AG04449 (cell line): Measurements from ENCODE around the gene HIVEP2.

Experiments used
- CTCF ChIA-PET: fragments of 350-600 bp; formaldehyde crosslinking; extraction: SDS; loops from one replicate; lab custom pipeline; 2021; ENCODE audit warnings: antibody characterized with exemption; lab: Yijun Ruan, JAX
- POLR2A ChIA-PET: fragments of 400-600, 350-600 bp; formaldehyde crosslinking; extraction: SDS; loops from one replicate; lab custom pipeline; 2020; ENCODE audit warnings: antibody characterized with exemption, inconsistent platforms; lab: Yijun Ruan, JAX
- DNase-seq: peaks from one replicate; pipeline ENCODE4 v3.0.0-alpha.2; 2010; ENCODE audit warnings: low read depth, low spot score
- H3K4me3 ChIP-seq: 2 replicates; pipeline ENCODE4 v1.5.1; 2011; ENCODE audit warnings: low read depth, mild to moderate bottlenecking, control low read depth, low read length
- TF ChIP-seq, protein P1 (sequence below): IDR thresholded peaks from one replicate; pipeline ENCODE4 v1.5.1; 2011; ENCODE audit warnings: mild to moderate bottlenecking, moderate library complexity, low read length, control low read depth, inconsistent platforms; ENCODE audit not compliant: insufficient read depth; ENCODE audit errors: missing control alignments

The HIVEP2 gene

DNA sequence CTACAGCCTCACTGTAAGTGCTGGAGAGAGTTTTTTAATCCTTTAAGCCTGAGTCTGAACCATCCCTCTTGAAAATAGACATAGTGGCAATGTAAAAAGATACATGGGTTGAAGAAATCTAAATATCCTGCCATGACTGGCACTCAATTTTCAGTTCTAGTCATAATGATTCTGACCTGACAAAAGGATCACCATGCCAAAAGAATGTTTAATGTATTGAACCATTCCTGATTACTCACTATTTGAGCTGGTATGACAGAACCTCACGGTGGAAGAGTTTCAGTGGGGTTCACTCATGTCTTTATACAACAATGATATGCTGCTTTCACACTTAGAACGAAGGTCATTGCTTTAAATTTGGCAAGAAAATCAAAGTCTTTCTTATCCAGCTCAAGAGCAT, 93.4 kb downstream of the HIVEP2 start:
- ChIA-PET POLR2A (interaction anchor here (0.6 kb wide), 1 partner anchor 92 kb away, joined by 3 read pairs; no protein-coding TSS in a partner anchor), CTCF (no interaction called here)
- H3K4me3 ChIP-seq = no peak overlapping the region
- no peak for DNase-seq
- TF ChIP-seq, protein P1, sequence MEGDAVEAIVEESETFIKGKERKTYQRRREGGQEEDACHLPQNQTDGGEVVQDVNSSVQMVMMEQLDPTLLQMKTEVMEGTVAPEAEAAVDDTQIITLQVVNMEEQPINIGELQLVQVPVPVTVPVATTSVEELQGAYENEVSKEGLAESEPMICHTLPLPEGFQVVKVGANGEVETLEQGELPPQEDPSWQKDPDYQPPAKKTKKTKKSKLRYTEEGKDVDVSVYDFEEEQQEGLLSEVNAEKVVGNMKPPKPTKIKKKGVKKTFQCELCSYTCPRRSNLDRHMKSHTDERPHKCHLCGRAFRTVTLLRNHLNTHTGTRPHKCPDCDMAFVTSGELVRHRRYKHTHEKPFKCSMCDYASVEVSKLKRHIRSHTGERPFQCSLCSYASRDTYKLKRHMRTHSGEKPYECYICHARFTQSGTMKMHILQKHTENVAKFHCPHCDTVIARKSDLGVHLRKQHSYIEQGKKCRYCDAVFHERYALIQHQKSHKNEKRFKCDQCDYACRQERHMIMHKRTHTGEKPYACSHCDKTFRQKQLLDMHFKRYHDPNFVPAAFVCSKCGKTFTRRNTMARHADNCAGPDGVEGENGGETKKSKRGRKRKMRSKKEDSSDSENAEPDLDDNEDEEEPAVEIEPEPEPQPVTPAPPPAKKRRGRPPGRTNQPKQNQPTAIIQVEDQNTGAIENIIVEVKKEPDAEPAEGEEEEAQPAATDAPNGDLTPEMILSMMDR = no peak

DNA sequence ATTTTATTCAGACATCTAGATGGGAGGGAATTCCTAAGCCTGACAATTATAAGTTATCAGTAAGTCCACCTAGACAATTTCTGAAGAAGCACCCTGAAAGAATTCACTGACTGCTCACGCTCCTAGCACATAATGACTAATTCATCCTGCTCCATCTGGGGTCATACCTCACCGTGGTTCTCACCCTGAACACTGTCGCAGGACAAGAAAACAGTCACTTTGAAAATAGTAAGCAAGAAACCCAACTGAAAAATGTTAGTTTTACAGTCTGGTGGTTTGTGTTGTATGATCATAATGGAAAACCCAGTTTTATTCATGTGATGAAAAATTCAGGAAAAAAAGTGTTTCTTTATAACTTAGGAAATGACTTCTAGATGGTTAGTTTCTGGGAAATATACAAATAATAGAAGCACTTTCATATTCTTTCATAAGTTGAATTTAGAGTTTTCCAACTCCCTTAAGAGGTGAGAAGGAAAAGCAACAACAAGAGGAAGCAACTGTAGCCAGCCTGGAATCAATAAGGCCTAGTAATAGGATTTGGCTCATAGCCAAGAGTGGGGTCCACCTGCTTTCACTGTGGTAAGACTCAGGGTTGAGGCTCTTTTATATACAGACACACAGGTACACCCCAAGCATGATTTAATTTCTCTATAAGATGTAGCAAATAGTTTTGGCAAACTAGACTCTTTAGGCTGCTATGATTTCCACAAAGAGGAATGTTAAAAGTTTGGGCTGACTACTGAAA, 94.1 kb downstream of the HIVEP2 start:
- no peak for DNase-seq
- H3K4me3 ChIP-seq = no peak overlapping the region
- CTCF ChIA-PET = no interaction called here
- POLR2A ChIA-PET = no interaction called here
- TF ChIP-seq, protein P1 = no peak

DNA sequence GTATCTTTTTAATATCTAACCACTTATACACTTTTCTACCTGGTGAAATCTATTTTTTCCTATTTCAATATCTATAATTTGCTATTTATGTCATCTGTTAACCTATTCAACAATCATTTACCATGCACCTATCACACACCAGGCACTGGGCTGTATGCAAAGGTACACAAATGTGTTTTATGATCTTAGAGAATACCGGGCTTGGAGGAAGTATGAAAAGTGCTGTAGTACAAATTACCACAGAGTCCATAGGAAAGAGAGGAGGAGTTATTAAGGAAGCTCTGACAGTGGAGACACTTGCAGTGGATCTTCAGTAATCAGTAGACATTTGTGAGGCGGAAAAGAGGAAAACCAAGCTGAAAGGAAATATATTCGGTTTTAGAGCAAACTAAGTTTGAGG, 96.0 kb downstream of the HIVEP2 start:
- CTCF ChIA-PET = interaction anchor here (0.8 kb wide), 1 partner anchor 157 kb away, joined by 3 read pairs; no protein-coding TSS in a partner anchor
- POLR2A ChIA-PET = no interaction called here
- H3K4me3 ChIP-seq = no peak overlapping the region
- TF ChIP-seq, protein P1 = no peak
- DNase-seq = no peak

DNA sequence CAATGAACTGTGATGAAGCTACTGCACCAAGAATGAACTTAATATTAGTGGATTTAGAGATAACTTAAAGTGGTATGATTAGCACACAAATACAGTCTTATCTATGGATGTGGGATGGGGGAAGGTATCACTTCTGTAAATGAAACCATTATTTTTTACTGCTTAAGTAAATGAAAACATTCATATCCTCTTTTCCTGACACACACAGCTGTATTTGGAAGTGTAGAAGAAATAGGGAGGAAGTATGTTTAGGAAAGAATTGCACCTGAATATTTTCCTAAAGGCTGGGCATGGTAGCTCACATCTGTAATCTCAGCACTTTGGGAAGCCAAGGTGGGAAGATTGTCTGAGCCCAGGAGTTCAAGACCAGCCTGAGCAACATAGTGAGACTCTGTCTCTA, 96.8 kb downstream of the HIVEP2 start:
- ChIA-PET POLR2A (no interaction called here), CTCF (interaction anchor here (0.8 kb wide), 1 partner anchor 156 kb away, joined by 3 read pairs; no protein-coding TSS in a partner anchor)
- TF ChIP-seq, protein P1 = no peak

DNA sequence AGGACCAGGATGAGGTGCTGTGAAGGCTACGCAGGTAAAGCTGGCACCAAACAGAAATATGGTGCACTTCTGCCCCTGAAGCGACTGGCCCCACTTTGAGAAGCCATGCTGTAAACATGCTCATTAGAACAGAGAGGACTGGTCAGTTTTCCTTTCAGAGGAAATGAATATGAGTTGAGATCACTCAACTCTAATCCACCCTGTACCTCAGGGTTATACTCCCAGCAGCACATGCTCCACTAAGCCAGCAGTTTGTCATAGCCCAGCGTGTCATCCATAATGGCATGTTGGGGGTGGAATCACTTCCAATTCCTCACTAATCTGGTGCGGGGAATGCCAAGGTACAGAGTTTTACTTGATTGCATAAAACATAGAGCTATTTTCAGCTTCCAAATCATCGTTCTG, 98.1 kb downstream of the HIVEP2 start:
- peak; percentile 89 for DNase-seq
- POLR2A ChIA-PET = interaction anchor here (0.6 to 0.7 kb wide), 2 partner anchors 35 to 39 kb away, joined by 3 read pairs; no protein-coding TSS in a partner anchor
- TF ChIP-seq, protein P1 = no peak
- CTCF ChIA-PET = interaction anchor here (0.6 kb wide), 1 partner anchor 39 kb away, joined by 3 read pairs; no protein-coding TSS in a partner anchor
- H3K4me3 ChIP-seq = peak overlapping the region; percentile 1; the same call in 1 of the 2 replicates

More for the DNA sequence above, 96.8 kb downstream of the HIVEP2 start:
- H3K4me3 ChIP-seq = no peak overlapping the region
- DNase-seq = no peak

DNA sequence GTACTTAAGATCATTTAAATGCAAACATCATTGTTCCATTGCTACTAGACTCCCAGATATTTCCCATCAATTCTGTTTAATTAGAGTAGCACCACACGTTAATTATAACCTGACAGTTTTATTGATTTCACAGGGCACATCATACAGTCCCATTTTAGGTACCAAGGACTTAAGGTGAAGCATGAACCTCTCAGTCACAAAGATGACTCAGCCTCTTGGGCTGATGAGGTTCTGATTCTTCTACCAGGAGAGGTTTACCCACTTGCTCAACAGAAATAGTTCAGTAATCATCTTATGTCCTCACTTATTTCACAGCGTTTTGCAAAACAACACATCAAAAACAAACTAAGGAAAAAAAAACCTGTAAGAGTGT, 98.5 kb downstream of the HIVEP2 start:
- POLR2A ChIA-PET = interaction anchor here (0.7 kb wide), 1 partner anchor 35 kb away, joined by 3 read pairs; no protein-coding TSS in a partner anchor
- TF ChIP-seq, protein P1 = no peak
- DNase-seq = no peak
- no peak overlapping the region; the same call in 1 of the 2 replicates for H3K4me3 ChIP-seq
- CTCF ChIA-PET = no interaction called here
